PC-3 (cell line): ENCODE results near the gene CPVL.

Experiments used
- EZH2 ChIP-seq: fragments of 300-600 bp; sonication (generic); IDR thresholded peaks from one replicate; pipeline ENCODE4 v1.6.1; 2017; ENCODE audit warnings: antibody characterized with exemption, mild to moderate bottlenecking, low read length; ENCODE audit not compliant: unreplicated experiment
- TF ChIP-seq, protein P1 (sequence below): fragments of 300-600 bp; sonication (generic); conservative IDR thresholded peaks from 2 replicates; pipeline ENCODE4 v1.5.1; 2017; ENCODE audit warnings: antibody characterized with exemption, low read depth, mild to moderate bottlenecking, low read length

GRCh38 chr7:28953633-28954032 lies 192.7 kb downstream of the CPVL start:
- TF ChIP-seq, protein P1, sequence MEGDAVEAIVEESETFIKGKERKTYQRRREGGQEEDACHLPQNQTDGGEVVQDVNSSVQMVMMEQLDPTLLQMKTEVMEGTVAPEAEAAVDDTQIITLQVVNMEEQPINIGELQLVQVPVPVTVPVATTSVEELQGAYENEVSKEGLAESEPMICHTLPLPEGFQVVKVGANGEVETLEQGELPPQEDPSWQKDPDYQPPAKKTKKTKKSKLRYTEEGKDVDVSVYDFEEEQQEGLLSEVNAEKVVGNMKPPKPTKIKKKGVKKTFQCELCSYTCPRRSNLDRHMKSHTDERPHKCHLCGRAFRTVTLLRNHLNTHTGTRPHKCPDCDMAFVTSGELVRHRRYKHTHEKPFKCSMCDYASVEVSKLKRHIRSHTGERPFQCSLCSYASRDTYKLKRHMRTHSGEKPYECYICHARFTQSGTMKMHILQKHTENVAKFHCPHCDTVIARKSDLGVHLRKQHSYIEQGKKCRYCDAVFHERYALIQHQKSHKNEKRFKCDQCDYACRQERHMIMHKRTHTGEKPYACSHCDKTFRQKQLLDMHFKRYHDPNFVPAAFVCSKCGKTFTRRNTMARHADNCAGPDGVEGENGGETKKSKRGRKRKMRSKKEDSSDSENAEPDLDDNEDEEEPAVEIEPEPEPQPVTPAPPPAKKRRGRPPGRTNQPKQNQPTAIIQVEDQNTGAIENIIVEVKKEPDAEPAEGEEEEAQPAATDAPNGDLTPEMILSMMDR, result no peak
- TF ChIP-seq EZH2, result no peak
